Stimulated activated CD4-positive, alpha-beta T cell treated with anti-CD3 and anti-CD28 coated beads, Interleukin-1b, Interleukin-23, amount 100 ng/mL, for 48 hours (primary cell): ENCODE data around the gene FLCN.
A peak's percentile ranks its signal among the peaks of the same experiment; 100 is the strongest.
"Not testable (repeated sequence)": the region's sequence is repeated elsewhere in the genome, so short reads cannot be mapped to it uniquely, and the experiment has no call there.

Source experiments
- DNase-seq: peaks from one replicate; pipeline ENCODE4 v3.0.0-alpha.2; 2020

FLCN gene, protein sequence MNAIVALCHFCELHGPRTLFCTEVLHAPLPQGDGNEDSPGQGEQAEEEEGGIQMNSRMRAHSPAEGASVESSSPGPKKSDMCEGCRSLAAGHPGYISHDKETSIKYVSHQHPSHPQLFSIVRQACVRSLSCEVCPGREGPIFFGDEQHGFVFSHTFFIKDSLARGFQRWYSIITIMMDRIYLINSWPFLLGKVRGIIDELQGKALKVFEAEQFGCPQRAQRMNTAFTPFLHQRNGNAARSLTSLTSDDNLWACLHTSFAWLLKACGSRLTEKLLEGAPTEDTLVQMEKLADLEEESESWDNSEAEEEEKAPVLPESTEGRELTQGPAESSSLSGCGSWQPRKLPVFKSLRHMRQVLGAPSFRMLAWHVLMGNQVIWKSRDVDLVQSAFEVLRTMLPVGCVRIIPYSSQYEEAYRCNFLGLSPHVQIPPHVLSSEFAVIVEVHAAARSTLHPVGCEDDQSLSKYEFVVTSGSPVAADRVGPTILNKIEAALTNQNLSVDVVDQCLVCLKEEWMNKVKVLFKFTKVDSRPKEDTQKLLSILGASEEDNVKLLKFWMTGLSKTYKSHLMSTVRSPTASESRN

GRCh38 chr17:17237026-17237799 is at the start of gene FLCN:
FLCN (minus strand) TSS chr17:17237168; CDS start chr17:17228137, 9,031 bp downstream.
- peak; percentile 87 for DNase-seq

- DNase-seq, result no peak
These were observed 49.0 kb upstream of the FLCN start for GRCh38 chr17:17285951-17286350.

DNA sequence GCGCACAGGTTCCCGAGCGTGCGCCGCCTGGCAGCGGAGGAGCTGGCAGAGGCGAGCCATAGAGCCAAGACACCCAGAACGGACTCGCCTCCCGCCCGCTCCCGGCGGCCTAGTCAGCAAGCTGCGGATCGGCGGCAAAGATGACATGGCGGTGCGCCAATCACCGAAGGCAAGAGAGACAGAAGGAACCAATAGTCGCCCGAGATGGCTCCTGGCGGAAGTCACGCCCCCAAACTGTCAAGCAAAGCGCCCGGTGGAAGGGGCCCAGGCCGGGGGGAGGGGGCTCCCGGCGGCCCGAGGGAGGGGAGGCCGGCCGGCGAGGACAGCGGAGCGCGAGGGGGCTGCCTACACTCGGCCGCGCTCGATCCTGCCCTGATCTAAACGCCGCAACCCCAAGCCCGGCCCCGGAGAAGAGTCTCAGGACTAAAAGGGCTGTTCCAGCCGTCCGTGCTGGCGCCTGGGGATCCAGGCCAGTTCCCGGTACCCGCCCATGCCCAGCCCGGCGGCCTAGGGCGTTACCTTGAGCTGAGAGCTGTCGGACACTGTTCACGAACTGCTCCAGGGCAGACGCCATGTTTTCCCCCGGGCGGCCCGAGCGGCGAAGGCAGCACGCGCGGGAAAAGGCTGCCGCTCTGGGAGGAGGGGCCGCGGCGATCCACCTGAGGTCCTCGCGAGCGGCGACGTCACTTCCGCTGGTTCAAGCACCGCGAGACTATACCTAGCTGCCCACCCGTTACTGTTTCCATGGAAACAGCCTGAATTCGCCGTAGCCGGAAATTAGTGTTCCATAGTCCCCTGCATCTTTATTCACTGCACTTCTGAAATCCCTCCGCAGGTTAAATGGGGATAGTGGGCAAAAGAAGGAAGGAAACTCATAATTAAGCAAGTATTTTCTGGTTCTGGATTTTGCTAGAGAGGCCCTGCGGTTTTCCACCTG is 43.9 kb upstream of the FLCN start, which contains the start of gene COPS3:
COPS3 (minus strand) TSS at position 634 of the 937 bp plus-strand sequence; CDS start at position 574, 60 bp downstream.
- DNase-seq, result peak; percentile 98

GRCh38 chr17:17279316-17279715 is 42.3 kb upstream of the FLCN start:
- no peak for DNase-seq

GRCh38 chr17:17277431-17277830 is 40.5 kb upstream of the FLCN start:
- DNase-seq, result not testable (repeated sequence)

GRCh38 chr17:17275971-17276370 is 39.0 kb upstream of the FLCN start:
- DNase-seq, result no peak

GRCh38 chr17:17269926-17270773 is 33.2 kb upstream of the FLCN start:
- DNase-seq, result peak; percentile 20

DNA sequence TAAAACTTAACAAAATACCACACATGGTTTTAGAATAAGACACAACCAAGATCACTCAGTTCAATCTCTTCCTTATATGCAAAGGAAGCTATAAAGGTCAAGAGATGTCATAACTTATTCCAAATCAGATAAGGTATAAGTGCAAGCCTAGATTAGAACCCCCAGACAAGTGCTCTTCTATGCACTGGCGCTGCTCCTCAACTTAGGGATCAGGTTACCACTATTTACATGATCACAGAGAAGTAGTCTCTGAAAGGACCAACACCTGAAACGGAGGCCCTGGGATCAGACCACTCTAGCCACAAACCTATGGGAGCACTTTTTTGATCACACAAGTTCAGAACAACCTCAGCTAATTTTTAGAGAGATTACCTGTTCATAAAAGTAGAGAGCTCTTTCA is 27.5 kb upstream of the FLCN start:
- DNase-seq, result no peak

DNA sequence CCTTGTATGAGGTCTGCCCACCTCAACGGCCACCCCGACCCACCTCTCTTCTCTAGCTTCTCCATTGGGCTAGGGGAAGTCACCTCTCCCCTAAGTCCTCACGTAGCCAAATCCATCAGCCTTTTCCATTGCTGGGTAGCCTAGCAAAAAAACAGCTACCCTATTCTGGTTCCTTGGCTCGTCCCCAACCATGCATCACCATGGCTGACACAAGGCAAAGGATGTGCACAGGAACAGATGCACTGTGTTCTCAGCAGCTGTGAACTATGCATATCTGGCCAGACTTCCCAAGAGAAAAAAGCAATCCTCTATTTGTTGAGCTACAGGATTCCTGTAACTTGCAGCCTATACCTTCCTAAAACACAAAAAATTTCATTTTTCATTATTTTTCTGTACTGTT is 22.0 kb upstream of the FLCN start:
- DNase-seq, result no peak

GRCh38 chr17:17258011-17258410 is 21.0 kb upstream of the FLCN start:
- no peak for DNase-seq

DNA sequence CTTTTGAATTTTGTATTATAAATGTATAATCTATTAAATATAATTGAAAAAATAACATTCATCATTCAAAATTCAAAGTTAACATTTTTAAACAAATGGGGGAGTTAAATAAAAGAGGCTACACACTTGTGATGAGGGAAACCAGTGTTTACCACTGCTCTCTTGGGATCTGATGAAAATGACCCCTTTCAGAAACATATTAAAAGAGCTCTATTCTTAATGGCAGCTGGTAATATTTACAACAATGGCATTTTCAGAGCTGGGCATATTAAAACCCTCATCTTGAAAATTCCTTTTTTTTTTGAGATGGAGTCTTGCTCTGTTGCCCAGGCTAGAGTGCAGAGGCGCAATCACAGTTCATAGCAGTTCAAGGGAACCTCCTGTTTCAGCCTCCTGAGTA is 19.3 kb upstream of the FLCN start:
- DNase-seq, result no peak

DNA sequence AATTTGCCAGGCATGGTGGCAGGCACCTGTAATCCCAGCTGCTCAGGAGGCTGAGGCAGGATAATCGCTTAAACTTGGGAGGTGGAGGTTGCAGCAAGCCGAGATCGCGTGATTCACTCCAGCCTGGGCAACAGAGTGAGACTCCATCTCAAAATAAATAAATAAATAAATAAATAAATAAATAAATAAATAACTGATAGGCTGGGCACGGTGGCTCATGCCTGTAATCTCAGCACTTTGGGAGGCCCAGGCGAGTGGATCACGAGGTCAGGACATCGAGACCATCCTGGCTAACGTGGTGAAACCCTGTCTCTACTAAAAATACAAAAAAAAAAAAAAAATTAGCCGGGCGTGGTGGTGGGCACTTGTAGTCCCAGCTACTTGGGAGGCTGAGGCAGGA is 18.7 kb upstream of the FLCN start:
- DNase-seq, result not testable (repeated sequence)

DNA sequence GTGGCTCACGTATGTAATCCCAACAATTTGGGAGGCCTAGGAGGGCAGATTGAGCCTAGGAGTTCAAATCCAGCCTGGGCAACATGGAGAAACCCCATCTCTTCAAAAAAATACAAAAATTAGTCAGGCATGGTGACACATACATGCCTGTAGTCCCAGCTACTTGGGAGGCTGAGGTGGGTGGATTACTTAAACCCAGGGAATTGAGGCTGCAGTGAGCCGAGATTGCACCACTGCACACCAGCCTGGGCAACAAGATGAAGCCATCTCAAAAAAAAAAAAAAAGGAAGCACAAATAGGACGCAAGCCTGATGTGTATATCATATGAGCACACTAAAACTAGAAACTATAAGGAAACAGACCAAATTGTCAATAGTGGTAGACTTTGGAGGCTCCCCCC is 17.1 kb upstream of the FLCN start:
- no peak for DNase-seq

DNA sequence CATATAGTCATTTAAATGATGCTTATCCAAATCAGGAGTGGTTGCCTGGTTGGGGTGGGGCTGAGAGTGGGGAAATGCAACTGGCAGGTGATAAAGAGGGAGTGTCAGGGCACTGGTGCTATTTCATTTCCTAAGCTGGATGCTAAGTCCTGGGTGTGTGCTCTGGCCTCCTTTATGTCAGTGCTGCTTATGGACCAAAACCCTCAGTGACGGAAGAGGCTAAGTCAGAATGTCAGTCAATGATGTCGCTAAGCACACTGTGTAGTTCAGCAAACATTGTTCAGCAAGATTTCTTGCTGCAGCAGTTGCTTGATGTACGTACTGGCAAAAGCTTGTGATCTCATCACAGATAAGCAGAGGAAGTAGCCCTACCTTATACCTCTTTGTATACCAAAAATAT is 16.4 kb upstream of the FLCN start:
- DNase-seq, result no peak

GRCh38 chr17:17252149-17252661 is 15.2 kb upstream of the FLCN start:
- DNase-seq, result no peak

GRCh38 chr17:17246879-17247278 is 9.9 kb upstream of the FLCN start:
- no peak for DNase-seq

- no peak for DNase-seq
These were observed 6.2 kb upstream of the FLCN start for GRCh38 chr17:17243163-17243562.

DNA sequence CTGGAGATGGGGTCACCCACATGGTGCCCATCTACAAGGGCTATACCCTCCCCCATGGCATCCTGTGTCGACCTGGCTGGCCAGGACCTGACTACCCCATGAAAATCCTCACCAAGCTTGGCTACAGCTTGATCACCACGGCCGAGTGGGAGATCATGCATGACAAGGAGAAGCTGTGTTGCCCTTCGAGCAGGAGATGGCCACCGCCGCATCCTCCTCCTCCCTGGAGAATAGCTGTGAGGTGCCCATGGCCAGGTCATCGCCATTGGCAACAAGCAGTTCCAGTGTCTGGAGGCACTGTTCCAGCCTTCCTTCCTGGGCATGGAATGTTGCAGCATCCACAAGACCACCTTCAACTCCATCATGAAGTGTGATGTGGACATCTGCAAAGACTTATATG is 5.3 kb upstream of the FLCN start:
- no peak for DNase-seq

- no peak for DNase-seq
These were observed 4.7 kb upstream of the FLCN start for GRCh38 chr17:17241656-17242055.

DNA sequence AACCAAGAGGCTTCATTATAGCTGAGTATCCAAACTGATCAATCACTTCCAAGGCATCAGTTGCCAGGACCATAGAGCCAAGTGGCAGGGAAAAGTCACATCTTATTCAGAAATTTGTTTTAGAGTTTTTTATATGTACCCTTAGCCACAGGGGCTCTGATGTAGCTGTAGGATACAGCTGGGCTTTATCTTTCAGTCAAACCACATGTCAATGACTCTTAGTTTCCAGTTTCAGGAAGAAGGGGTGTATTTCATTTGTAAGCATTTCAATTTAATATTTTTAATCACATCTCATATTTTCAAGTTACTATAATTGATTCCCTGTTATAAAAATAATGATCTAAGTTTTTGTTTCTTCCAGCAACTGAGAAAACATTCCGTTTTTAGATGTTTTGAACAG is 2.9 kb upstream of the FLCN start:
- DNase-seq, result no peak

DNA sequence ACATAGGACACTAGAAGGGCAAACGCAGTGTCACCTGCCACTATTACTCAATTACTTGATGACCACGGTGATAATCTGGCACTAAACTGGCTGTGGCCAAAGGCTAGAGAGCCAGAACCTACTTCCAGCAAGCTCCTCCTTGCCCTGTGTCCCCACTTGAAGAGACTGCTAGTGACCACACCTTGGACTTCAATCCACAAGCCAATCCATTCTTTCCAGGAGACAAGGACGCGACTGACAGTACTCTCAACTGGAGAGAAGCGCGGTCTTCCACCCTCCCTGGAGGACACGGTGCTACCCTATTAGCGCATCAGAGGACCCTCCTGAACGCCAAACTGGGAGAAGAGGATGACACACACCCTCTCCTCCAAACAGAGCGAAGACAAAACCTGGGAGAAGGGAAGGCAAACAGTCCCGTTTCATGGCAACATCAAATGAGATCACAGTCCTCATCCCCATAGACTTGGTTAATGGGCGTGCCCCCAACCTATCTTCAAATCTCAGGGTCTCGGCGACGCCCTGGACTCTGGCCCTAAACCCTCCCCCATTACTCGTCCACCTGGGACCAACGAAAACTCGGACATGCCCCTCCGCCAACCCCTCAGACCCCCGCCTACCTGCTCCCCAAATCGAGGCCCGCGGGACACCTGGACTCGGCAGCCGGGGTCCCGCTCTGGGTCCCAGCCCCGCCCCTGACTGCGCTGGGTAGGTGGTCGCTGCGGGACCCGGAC is 508 bp downstream of the FLCN start:
- DNase-seq, result no peak
